ENCODE data around the gene TOP2B.
A peak's percentile ranks its signal among the peaks of the same experiment; 100 is the strongest.

TOP2B gene, protein sequence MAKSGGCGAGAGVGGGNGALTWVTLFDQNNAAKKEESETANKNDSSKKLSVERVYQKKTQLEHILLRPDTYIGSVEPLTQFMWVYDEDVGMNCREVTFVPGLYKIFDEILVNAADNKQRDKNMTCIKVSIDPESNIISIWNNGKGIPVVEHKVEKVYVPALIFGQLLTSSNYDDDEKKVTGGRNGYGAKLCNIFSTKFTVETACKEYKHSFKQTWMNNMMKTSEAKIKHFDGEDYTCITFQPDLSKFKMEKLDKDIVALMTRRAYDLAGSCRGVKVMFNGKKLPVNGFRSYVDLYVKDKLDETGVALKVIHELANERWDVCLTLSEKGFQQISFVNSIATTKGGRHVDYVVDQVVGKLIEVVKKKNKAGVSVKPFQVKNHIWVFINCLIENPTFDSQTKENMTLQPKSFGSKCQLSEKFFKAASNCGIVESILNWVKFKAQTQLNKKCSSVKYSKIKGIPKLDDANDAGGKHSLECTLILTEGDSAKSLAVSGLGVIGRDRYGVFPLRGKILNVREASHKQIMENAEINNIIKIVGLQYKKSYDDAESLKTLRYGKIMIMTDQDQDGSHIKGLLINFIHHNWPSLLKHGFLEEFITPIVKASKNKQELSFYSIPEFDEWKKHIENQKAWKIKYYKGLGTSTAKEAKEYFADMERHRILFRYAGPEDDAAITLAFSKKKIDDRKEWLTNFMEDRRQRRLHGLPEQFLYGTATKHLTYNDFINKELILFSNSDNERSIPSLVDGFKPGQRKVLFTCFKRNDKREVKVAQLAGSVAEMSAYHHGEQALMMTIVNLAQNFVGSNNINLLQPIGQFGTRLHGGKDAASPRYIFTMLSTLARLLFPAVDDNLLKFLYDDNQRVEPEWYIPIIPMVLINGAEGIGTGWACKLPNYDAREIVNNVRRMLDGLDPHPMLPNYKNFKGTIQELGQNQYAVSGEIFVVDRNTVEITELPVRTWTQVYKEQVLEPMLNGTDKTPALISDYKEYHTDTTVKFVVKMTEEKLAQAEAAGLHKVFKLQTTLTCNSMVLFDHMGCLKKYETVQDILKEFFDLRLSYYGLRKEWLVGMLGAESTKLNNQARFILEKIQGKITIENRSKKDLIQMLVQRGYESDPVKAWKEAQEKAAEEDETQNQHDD (N-terminal part only)

GRCh38 chr3:25664812-25665314, at the start of gene TOP2B:
Gene TOP2B (minus strand): TSS chr3:25664907. CDS start chr3:25664297, 610 bp downstream.
- peak; percentile 87 to 89 for DNase-seq (ENCODE audit: low read depth in 2 of 2)

- DNase-seq (ENCODE audit: low read depth in 2 of 2): no peak
Measured at GRCh38 chr3:25713341-25713985, 48.8 kb upstream of the TOP2B start.

GRCh38 chr3:25711090-25711489, 46.4 kb upstream of the TOP2B start:
- DNase-seq (ENCODE audit: low read depth in 2 of 2): no peak

- no peak for DNase-seq (ENCODE audit: low read depth in 2 of 2)
Measured at GRCh38 chr3:25708036-25708435, 43.3 kb upstream of the TOP2B start.

- DNase-seq (ENCODE audit: low read depth in 2 of 2): no peak
Measured at GRCh38 chr3:25707268-25707926, 42.7 kb upstream of the TOP2B start.

DNA sequence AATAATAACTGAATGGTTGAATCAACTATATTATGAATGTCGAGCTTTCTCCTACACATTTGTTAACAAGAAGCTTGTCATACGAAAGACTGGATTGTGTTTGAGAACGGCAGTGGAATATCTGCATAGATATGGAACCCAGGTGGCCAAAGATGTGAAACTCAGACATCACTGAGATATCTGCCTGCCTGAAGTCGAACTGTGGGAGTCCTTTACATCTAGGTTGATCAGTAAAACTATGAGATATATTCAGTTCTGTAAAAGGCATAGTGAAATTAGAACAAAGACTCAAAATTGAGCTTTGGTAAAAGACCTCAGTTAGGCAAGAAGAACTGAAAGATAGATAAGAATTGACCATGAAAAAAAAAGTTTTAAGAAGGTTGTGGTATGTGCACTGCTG, 41.5 kb upstream of the TOP2B start:
- DNase-seq (ENCODE audit: low read depth in 2 of 2): no peak

DNA sequence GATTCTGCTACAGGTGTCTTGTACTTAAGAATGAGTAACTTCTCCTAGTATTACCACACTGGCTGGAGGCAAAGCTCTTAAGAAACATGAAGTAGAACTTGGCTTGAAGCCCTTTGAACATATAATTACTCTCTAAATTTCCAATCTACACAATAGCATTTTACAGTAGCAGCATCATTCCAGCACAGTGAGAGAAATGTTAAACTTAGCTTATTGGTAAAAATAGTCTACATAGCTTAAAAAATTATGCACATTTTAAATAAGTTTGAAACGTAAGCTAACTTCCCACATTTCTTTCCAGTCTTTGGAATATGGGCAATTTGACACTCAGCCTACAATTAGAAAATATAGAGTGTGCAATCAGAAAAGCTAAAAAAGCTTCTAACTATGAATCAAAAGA, 32.8 kb upstream of the TOP2B start:
- DNase-seq (ENCODE audit: low read depth in 2 of 2): no peak

DNA sequence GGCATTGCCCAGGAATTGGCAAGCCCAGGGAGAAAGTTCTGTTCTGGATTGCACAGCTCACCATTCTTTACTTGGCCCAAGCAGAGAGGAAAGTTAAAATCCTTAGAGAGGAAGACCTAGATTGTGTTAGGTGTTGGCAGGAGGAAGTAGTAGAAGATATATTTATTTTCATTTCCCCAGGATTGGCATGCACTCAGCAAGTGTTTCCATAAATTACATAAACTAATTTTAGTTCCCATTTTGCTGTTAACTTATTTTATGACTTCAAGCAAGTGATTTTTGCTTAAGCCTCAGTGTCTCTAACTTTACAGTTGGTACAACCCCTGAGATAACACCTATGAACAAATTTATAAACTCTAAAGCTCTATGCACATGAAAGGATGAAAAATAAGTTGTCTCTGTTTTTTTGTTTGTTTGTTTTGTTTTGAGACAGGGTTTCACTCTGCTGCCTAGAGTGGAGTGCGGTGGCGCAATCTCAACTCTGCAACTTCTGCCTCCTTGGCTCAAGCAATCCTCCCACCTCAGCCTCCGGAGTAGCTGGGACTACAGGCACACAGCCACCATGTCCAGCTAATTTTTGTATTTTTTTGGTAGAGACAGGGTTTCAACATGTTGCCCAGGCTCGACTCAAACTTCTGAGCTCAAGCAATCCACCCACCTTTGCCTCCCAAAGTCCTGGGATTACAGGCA, 31.2 kb upstream of the TOP2B start:
- no peak for DNase-seq (ENCODE audit: low read depth in 2 of 2)

GRCh38 chr3:25693238-25693637, 28.5 kb upstream of the TOP2B start:
- no peak for DNase-seq (ENCODE audit: low read depth in 2 of 2)

GRCh38 chr3:25692341-25692740, 27.6 kb upstream of the TOP2B start:
- DNase-seq (ENCODE audit: low read depth in 2 of 2): no peak

GRCh38 chr3:25690768-25691533, 26.2 kb upstream of the TOP2B start:
- DNase-seq (ENCODE audit: low read depth in 2 of 2): no peak

DNA sequence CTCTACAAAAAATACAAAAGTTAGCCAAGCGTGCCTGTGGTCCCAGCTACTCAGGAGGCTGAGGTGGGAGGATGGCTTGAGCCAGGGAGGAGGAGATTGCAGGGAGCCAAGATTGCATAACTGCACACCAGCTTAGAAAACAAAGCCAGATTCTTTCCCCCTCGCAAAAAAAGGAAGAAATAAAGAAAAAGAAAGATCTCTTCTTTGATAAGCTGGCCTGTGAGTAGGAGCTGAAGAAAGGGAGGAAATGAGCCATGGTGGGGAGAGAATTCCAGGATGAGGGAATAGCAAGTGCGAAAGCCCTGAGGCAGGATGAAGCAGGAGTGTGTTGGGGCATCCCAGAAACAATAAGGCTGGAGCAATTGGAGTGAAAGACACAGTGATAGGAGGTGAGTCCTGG, 24.5 kb upstream of the TOP2B start:
- no peak for DNase-seq (ENCODE audit: low read depth in 2 of 2)

- DNase-seq (ENCODE audit: low read depth in 2 of 2): no peak
Measured at GRCh38 chr3:25687742-25688141, 23.0 kb upstream of the TOP2B start.

DNA sequence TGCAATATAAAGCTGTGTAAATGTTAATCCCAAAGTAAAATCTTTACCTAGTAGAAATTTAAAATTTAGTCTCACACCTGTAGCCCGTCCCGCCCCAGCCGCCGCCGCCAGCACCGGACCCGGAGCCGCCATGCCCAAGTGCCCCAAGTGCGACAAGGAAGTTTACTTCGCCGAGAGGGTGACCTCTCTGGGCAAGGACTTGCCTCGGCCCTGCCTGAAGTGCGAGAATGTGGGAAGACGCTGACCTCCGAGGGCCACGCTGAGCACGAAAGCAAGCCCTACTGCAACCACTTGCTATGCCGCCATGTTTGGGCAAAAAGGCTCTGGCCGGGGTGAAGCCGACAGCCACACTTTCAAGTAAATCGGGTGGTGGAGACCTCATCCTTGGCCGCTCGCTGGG, 22.1 kb upstream of the TOP2B start:
- DNase-seq (ENCODE audit: low read depth in 2 of 2): no peak

GRCh38 chr3:25683882-25684281, 19.2 kb upstream of the TOP2B start:
- no peak for DNase-seq (ENCODE audit: low read depth in 2 of 2)

DNA sequence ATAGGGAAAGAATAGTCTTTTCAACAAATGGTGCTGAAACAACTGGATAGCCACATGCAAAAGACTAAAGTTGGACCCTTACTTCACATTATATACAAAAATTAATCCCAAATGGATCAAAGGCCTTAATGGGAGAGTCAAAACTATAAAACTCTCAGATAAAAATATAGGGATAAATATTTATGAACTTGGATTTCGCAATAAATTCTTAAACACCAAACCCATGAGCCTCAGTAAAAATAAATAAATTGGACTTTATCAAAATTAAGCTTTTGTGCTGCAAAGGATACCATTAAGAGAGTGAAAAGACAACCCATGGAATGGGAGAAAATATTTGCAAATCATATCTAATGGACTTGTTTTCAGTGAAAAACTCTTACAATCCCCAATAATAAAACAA, 18.7 kb upstream of the TOP2B start:
- no peak for DNase-seq (ENCODE audit: low read depth in 2 of 2)

DNA sequence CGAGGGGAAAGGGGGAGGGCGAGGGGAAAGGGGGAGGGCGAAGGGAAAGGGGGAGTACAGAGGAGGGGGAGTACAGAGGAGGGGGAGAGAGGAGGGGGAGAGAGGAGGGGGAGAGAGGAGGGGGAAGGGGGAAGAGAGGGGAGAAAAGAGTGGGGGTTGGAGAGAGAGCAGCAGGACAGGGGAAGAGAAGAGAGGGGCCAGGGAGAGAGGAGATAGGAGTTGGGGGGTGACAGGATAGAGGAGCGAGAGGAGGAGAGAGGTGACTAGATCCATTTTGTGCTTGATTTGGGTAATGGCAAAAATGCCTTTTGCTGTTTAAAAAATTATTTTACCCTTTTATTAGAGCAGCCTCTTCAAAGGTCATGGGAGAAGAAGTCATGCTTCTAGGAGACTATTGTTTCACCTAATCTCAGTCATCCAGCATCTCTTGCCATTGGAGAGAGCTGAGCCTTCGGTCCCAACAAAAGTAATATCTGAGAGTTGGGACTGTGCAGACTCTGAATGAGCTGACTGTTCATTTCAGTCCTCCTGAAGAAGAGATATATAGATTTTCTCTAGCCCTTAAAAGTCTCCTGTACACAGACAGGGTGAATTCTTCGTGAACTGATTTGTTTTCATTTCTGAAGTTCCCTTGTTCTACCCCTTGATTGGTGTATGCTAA, 15.1 kb upstream of the TOP2B start:
- DNase-seq (ENCODE audit: low read depth in 2 of 2): no peak

GRCh38 chr3:25679166-25679565, 14.5 kb upstream of the TOP2B start:
- no peak for DNase-seq (ENCODE audit: low read depth in 2 of 2)

DNA sequence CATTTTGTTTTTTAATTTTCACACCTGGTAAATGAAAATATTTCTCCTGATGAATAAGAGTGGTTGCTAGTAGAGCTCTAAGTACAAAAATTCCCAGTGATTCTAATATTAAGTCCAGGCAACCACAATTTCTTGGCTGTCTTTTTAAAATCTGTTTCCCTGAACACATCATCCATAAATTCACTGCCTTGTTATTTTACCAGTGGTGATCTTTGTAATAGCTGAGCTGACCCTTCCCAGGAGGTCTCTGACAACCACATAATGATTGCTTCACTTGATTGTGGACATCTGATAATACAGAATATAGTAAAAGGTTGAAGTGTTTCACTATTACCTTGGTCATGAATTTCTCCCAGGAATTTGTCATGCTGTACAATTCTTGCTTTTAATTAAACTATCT, 13.9 kb upstream of the TOP2B start:
- no peak for DNase-seq (ENCODE audit: low read depth in 2 of 2)

All from stimulated activated CD4-positive, alpha-beta T cell treated with anti-CD3 and anti-CD28 coated beads, Interleukin-12 subunit alpha, Interleukin-12 subunit beta, amount 100 ng/mL, for 24 hours (primary cell).